Omental fat pad (tissue), 4 donors: ENCODE measurements around the gene EFNA5. TPM values are rescaled to one million over a fixed set of nuclear protein-coding genes. Genes with fewer than 3 reads are reported as not detected.
"Not testable (repeated sequence)": the region's sequence is repeated elsewhere in the genome, so short reads cannot be mapped to it uniquely, and the experiment has no call there.

ENCODE experiments used
- ATAC-seq: fragments of 150-250 bp; one replicate; pipeline ENCODE4 v1.9.1; 2016; ENCODE audit warnings: mild to moderate bottlenecking, moderate library complexity; ENCODE audit not compliant: low FRiP score
- DNase-seq: peaks from one replicate; pipeline ENCODE4 v3.0.0-alpha.2; 2019; ENCODE audit warnings: low spot score
- CTCF ChIP-seq, 3 donors: fragments of 450-650 bp; IDR thresholded peaks; one replicate each; pipeline ENCODE4 v1.5.1; 2016 to 2017; ENCODE audit warnings: antibody characterized with exemption in 3 of 3, mild to moderate bottlenecking in 3 of 3, moderate library complexity in 2 of 3
- total RNA-seq, 4 donors: library from RNA; depleted of rRNA; stranded (reverse); fragments of >200 nt; gene quantifications; one replicate each; pipeline ENCODE4 v1.1.0, GENCODE V29; 2016

The EFNA5 gene
- total RNA-seq, 4 donors from 2014 or later, result 9.0 to 26.3 (median 14.0) TPM

DNA sequence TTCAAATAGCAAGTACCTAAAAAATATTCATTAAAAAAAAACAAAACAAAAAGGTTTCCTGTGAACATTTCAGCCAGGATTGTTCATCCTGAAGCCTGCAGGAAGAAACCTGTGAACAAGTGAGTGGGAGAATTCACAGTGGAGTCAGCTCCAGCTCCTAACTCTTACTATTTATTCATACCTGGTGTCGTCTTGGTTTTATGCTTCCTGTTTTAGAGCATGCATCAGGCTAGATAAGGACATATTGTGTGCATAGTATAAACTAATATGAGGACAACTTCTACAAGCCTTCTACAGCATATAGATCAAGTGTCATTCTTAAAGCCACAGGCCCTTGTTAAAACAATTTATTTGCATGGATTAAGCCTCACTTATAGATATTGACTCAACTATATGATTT lies 169.9 kb downstream of the EFNA5 start:
- no peak for TF ChIP-seq CTCF (IDR thresholded peaks at IDR 0.05)
- ATAC-seq, result no peak
- DNase-seq, result no peak

DNA sequence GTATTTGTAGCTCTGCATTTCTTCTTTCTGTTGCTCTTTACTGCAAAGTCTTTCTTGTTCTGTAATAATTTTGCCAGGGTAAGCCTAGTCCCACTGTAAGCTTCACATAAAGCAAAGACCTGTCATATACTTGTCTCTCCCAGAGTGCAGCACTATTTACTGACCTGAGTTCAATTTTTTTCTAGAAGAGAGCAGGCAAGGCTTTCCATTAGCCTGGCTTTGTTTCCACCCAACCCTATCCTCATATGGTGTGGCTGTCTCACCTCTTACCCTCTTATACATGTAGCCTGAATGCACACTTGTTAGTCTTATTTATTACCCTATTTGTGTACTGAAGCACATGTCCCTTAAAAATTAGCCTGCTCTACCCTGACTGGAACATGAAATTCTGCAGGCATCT lies 170.4 kb downstream of the EFNA5 start:
- ATAC-seq (no peak), DNase-seq (no peak)
- no peak for TF ChIP-seq CTCF (IDR thresholded peaks at IDR 0.05)

DNA sequence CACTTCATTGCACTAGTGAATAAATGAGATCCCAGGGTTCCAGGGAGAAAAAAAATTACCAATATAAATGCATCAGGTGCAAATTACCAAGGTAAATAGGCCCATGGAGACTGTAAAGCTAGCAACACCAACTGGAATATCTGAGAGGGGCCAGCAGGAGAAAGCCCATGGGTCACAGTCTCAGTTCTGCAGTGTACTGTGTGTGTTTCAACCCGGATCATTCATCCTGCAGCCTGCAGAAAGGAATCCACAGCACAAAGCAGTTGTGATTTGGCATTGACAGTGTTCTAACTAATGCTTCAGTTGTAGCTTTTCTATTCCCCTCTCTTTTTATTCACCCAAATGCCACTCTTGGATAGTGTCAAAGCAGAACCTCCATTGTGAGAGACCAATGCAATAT lies 171.0 kb downstream of the EFNA5 start:
- TF ChIP-seq CTCF (IDR thresholded peaks at IDR 0.05), result no peak
- no peak for ATAC-seq
- no peak for DNase-seq

GRCh38 chr5:107499237-107499636 lies 171.5 kb downstream of the EFNA5 start:
- DNase-seq (no peak), ATAC-seq (no peak)
- TF ChIP-seq CTCF (IDR thresholded peaks at IDR 0.05), result no peak

DNA sequence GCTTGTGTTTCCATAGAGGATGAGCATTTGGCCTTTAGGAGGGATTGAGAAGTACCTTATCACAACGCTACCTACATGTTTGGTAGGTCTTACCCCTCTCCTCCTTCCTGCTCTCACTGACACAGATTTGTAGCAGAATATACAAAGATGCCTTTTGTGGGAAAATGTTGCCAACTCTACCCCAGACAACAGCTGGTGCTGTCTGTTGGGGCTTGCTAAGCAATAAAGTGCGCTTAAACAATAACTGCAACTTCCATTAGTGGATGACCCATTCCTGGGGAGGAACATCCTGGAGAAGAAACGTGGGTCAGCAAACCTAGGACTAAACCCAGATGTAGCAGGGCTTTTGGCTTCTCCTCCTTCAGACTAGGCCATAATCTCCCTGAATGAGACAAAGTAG lies 174.3 kb downstream of the EFNA5 start:
- ATAC-seq (no peak), DNase-seq (no peak)
- no peak for TF ChIP-seq CTCF (IDR thresholded peaks at IDR 0.05)

GRCh38 chr5:107494129-107494528 lies 176.6 kb downstream of the EFNA5 start:
- DNase-seq, ATAC-seq: not testable (repeated sequence)

GRCh38 chr5:107487056-107487542 lies 183.6 kb downstream of the EFNA5 start:
- no peak for TF ChIP-seq CTCF (IDR thresholded peaks at IDR 0.05)
- DNase-seq (no peak), ATAC-seq (peak; percentile 77)

- TF ChIP-seq CTCF (IDR thresholded peaks at IDR 0.05), result no peak
- DNase-seq, result no peak
- ATAC-seq, result peak; percentile 80
Measured at GRCh38 chr5:107486489-107486888, 184.2 kb downstream of the EFNA5 start.
